H1 (cell line): Measurements from ENCODE around the gene BTBD9. TPM values are rescaled to one million over a fixed set of nuclear protein-coding genes. Genes with fewer than 3 reads are reported as not detected.
A peak's percentile ranks its signal among the peaks of the same experiment; 100 is the strongest.

Experiments used
- CTCF ChIA-PET: fragments of 300-600 bp; sonication (Branson Sonifier 250); formaldehyde crosslinking; loops from one replicate; lab custom pipeline; 2021; ENCODE audit not compliant: partially characterized antibody; lab: Charles Lee
- POLR2A ChIA-PET: fragments of 300-600 bp; sonication (Branson Sonifier 250); formaldehyde crosslinking; loops from one replicate; lab custom pipeline; 2021; ENCODE audit warnings: inconsistent platforms; ENCODE audit not compliant: partially characterized antibody; lab: Charles Lee
- DNase-seq, 2 experiments: peaks; one replicate each; pipeline versions ENCODE4 v3.0.0 to v3.0.0-alpha.2; 2010 to 2022; ENCODE audit warnings: low spot score in 2 of 2, low read depth in 1 of 2, mixed read lengths in 1 of 2
- FAIRE-seq: peaks from 2 replicates; lab custom pipeline; 2011; peaks lifted over from hg19 to GRCh38; lab: Jason Lieb, UNC
- H2AFZ ChIP-seq: 2 replicates; pipeline ENCODE4 v1.8.1; 2012; ENCODE audit warnings: low read length, inconsistent platforms
- H2AK5ac ChIP-seq: 2 replicates; pipeline ENCODE4 v1.6.1; 2013; ENCODE audit warnings: low read depth, low read length
- H2BK120ac ChIP-seq: replicated peaks from 2 replicates; pipeline ENCODE3; 2013; ENCODE audit warnings: low read depth, low read length, inconsistent platforms
- H2BK12ac ChIP-seq: 2 replicates; pipeline ENCODE4 v1.6.1; 2013; ENCODE audit warnings: low read depth, low read length
- H2BK15ac ChIP-seq: 2 replicates; pipeline ENCODE4 v1.6.1; 2013; ENCODE audit warnings: low read length
- H2BK20ac ChIP-seq: 2 replicates; pipeline ENCODE4 v1.6.1; 2013; ENCODE audit warnings: low read length
- H2BK5ac ChIP-seq: 2 replicates; pipeline ENCODE4 v1.6.1; 2013; ENCODE audit warnings: low read depth, low read length
- H3K14ac ChIP-seq: 2 replicates; pipeline ENCODE4 v1.6.1; 2013; ENCODE audit warnings: inconsistent platforms; ENCODE audit not compliant: insufficient read length
- H3K18ac ChIP-seq: 2 replicates; pipeline ENCODE4 v1.6.1; 2013; ENCODE audit warnings: low read length; ENCODE audit errors: extremely low read depth
- H3K23ac ChIP-seq: 2 replicates; pipeline ENCODE4 v1.6.1; 2013; ENCODE audit warnings: inconsistent platforms; ENCODE audit not compliant: insufficient read length
- H3K23me2 ChIP-seq: 2 replicates; pipeline ENCODE4 v1.6.1; 2013; ENCODE audit warnings: low read depth, low read length
- H3K27ac ChIP-seq: 2 replicates; pipeline ENCODE4 v1.6.1; 2011; ENCODE audit warnings: low read depth, low read length, inconsistent platforms
- H3K27me3 ChIP-seq, 4 experiments: replicated peaks in 1 of 4; 1 replicate in 1 of 4; 2 replicates in 3 of 4; pipeline versions ENCODE4 v1.6.1 to v1.8.1; 2011 to 2013; ENCODE audit warnings: low read length in 3 of 4, mild to moderate bottlenecking in 3 of 4, inconsistent platforms in 2 of 4, mixed read lengths in 2 of 4, moderate library complexity in 1 of 4; ENCODE audit not compliant: control insufficient read depth in 3 of 4, insufficient read depth in 3 of 4; ENCODE audit errors: extremely low read depth in 1 of 4
- H3K36me3 ChIP-seq, 4 experiments: 2 replicates each; pipeline versions ENCODE4 v1.6.1 to v1.8.1; 2011 to 2013; ENCODE audit warnings: mild to moderate bottlenecking in 4 of 4, low read length in 3 of 4, moderate library complexity in 2 of 4, control low read depth in 1 of 4, inconsistent platforms in 1 of 4; ENCODE audit not compliant: insufficient read depth in 4 of 4, control insufficient read depth in 2 of 4
- H3K4ac ChIP-seq: replicated peaks from 2 replicates; pipeline ENCODE3; 2013; ENCODE audit warnings: low read length, low read depth, mixed read lengths, inconsistent platforms; ENCODE audit not compliant: insufficient read length
- H3K4me1 ChIP-seq, 4 experiments: replicated peaks in 1 of 4; 1 replicate in 1 of 4; 2 replicates in 3 of 4; pipeline versions ENCODE4 v1.6.1 to v1.8.1; 2011 to 2013; ENCODE audit warnings: low read length in 3 of 4, inconsistent platforms in 2 of 4, mixed read lengths in 1 of 4; ENCODE audit not compliant: insufficient read depth in 4 of 4, control insufficient read depth in 3 of 4
- H3K4me2 ChIP-seq, 2 experiments: 2 replicates each; pipeline versions ENCODE4 v1.6.1 to v1.8.1; 2011 to 2013; ENCODE audit warnings: low read depth in 2 of 2, low read length in 2 of 2, control low read depth in 1 of 2, inconsistent platforms in 1 of 2, mild to moderate bottlenecking in 1 of 2; ENCODE audit not compliant: insufficient read depth in 1 of 2
- H3K4me3 ChIP-seq, 4 experiments: fragments of 200-600, 300-600 bp in 1 of 4; sonication (generic), shearing (Covaris generic), sonication (Bioruptor Twin) in 1 of 4; 2 replicates each; pipeline versions ENCODE4 v1.5.1 to v1.8.1; 2011 to 2016; ENCODE audit warnings: low read length in 4 of 4, low read depth in 3 of 4, control low read depth in 2 of 4, inconsistent platforms in 2 of 4, mild to moderate bottlenecking in 2 of 4, mixed read lengths in 1 of 4, moderate library complexity in 1 of 4; ENCODE audit not compliant: insufficient read depth in 2 of 4; ENCODE audit errors: extremely low read depth in 1 of 4
- H3K56ac ChIP-seq: replicated peaks from 2 replicates; pipeline ENCODE3; 2013; ENCODE audit warnings: low read depth, mild to moderate bottlenecking, mixed read lengths, low read length, inconsistent platforms; ENCODE audit not compliant: insufficient read length
- H3K79me1 ChIP-seq: 2 replicates; pipeline ENCODE4 v1.6.1; 2013; ENCODE audit warnings: low read depth, low read length, control low read depth
- H3K79me2 ChIP-seq, 2 experiments: 2 replicates each; pipeline versions ENCODE4 v1.6.1 to v1.8.1; 2012 to 2013; ENCODE audit warnings: low read length in 2 of 2, mild to moderate bottlenecking in 2 of 2, inconsistent platforms in 1 of 2; ENCODE audit not compliant: insufficient read depth in 2 of 2, control insufficient read depth in 1 of 2
- H3K9ac ChIP-seq, 4 experiments: replicated peaks in 1 of 4; 1 replicate in 1 of 4; 2 replicates in 3 of 4; pipeline versions ENCODE4 v1.6.1 to v1.8.1; 2011 to 2013; ENCODE audit warnings: low read depth in 3 of 4, low read length in 3 of 4, control low read depth in 2 of 4, mild to moderate bottlenecking in 2 of 4, moderate library complexity in 2 of 4, inconsistent platforms in 1 of 4; ENCODE audit errors: extremely low read depth in 1 of 4
- H3K9me3 ChIP-seq, 2 experiments: 2 replicates each; pipeline versions ENCODE4 v1.6.1 to v1.8.1; 2012 to 2013; ENCODE audit warnings: mild to moderate bottlenecking in 2 of 2, moderate library complexity in 2 of 2, control low read depth in 1 of 2, inconsistent platforms in 1 of 2, low read depth in 1 of 2, low read length in 1 of 2, mixed read lengths in 1 of 2; ENCODE audit not compliant: insufficient read depth in 2 of 2
- H4K20me1 ChIP-seq, 2 experiments: replicated peaks in 1 of 2; 2 replicates each; pipeline versions ENCODE3 to v1.8.1; 2011 to 2013; ENCODE audit warnings: inconsistent platforms in 2 of 2, low read length in 2 of 2, mild to moderate bottlenecking in 1 of 2; ENCODE audit not compliant: insufficient read depth in 2 of 2, control insufficient read depth in 1 of 2
- H4K5ac ChIP-seq: 2 replicates; pipeline ENCODE4 v1.6.1; 2013; ENCODE audit warnings: low read length, low read depth, mixed read lengths, inconsistent platforms; ENCODE audit not compliant: insufficient read length
- H4K8ac ChIP-seq: 2 replicates; pipeline ENCODE4 v1.8.0; 2013; ENCODE audit warnings: mild to moderate bottlenecking, moderate library complexity, low read length, inconsistent platforms; ENCODE audit not compliant: insufficient read depth; ENCODE audit errors: extremely low read depth
- H4K91ac ChIP-seq: replicated peaks from 2 replicates; pipeline ENCODE3; 2013; ENCODE audit warnings: low read length, mixed read lengths, inconsistent platforms; ENCODE audit not compliant: insufficient read length
- JUND ChIP-seq: IDR thresholded peaks from 2 replicates; pipeline ENCODE4 v1.6.1; 2011; ENCODE audit warnings: mild to moderate bottlenecking, improper control_type of control experiment, low read length
- NANOG ChIP-seq: IDR thresholded peaks from 2 replicates; pipeline ENCODE4 v1.6.1; 2011; ENCODE audit warnings: low read length, low read depth, mild to moderate bottlenecking, inconsistent platforms; ENCODE audit not compliant: insufficient read depth, poor library complexity, severe bottlenecking
- POLR2A ChIP-seq, 2 experiments: IDR thresholded peaks; 1 replicate in 1 of 2; 2 replicates in 1 of 2; pipeline ENCODE4 v1.6.1; 2011; ENCODE audit warnings: low read depth in 2 of 2, low read length in 2 of 2, mild to moderate bottlenecking in 2 of 2; ENCODE audit errors: control extremely low read depth in 1 of 2
- POU5F1 ChIP-seq: IDR thresholded peaks from 2 replicates; pipeline ENCODE4 v1.6.1; 2011; ENCODE audit warnings: low read depth, mild to moderate bottlenecking, low read length, moderate library complexity
- SAP30 ChIP-seq: fragments of 300-600 bp; sonication (generic); IDR thresholded peaks from 2 replicates; pipeline ENCODE4 v1.7.1; 2012; ENCODE audit warnings: low read length, moderate library complexity, mild to moderate bottlenecking, inconsistent platforms; ENCODE audit not compliant: insufficient read depth, insufficient replicate concordance
- TCF12 ChIP-seq: IDR thresholded peaks from 2 replicates; pipeline ENCODE4 v1.6.1; 2011; ENCODE audit warnings: low read depth, mild to moderate bottlenecking, low read length
- WGBS, 2 experiments: shearing (Covaris generic) in 1 of 2; methylation state at CpG; one replicate each; pipeline versions ENCODE4 v1.1.6 to v1.1.7; 2013 to 2015; ENCODE audit warnings: low lambda C conversion rate in 2 of 2, mixed read lengths in 2 of 2, inconsistent platforms in 1 of 2, low coverage in 1 of 2, missing lambda C conversion rate in 1 of 2; ENCODE audit not compliant: insufficient replicate concordance in 2 of 2, insufficient coverage in 1 of 2, insufficient read length in 1 of 2; ENCODE audit errors: extremely low coverage in 1 of 2, missing lambda C conversion rate in 1 of 2; 5-methylcytosine and 5-hydroxymethylcytosine counted together
- polyA plus RNA-seq, 7 experiments: library from polyadenylated mRNA; depleted of rRNA in 3 of 7; stranded (reverse) in 5 of 7; unstranded in 2 of 7; fragments of >200 nt in 5 of 7; fragments of 200-250 nt in 2 of 7; gene quantifications; 1 replicate in 5 of 7; 2 replicates in 1 of 7; 4 replicates in 1 of 7; pipeline versions ENCODE4 v1.2.1 to v1.2.3, GENCODE V29; 2011 to 2013; ENCODE audit warnings: missing spikeins in 2 of 7, mixed read lengths in 2 of 7
- total RNA-seq: library from RNA; stranded (reverse); fragmentation: NEBNext Ultra II Directional; extraction: Animal tissue kit (Norgen Biotek cat#: 25700); gene quantifications from 2 replicates; pipeline ENCODE4 v1.2.1, GENCODE V29; 2021
- TF ChIP-seq, protein P1 (sequence below), 3 experiments: IDR thresholded peaks; 1 replicate in 2 of 3; 2 replicates in 1 of 3; pipeline versions ENCODE4 v1.5.1 to v1.6.1; 2011; ENCODE audit warnings: low read length in 3 of 3, mild to moderate bottlenecking in 3 of 3, inconsistent platforms in 2 of 3, low read depth in 1 of 3, moderate library complexity in 1 of 3; ENCODE audit not compliant: insufficient read depth in 1 of 3; ENCODE audit errors: control extremely low read depth in 1 of 3

BTBD9 gene
- total and polyA plus RNA-seq, 2 of the 8 experiments (the other 6 are each of a cell fraction or from before 2014, with no cell fraction given): 0.92 to 4.1 TPM

- no peak overlapping the region for H3K9ac ChIP-seq
- H3K9me3 ChIP-seq: no peaks in the 10 kb centered on the region
- no peak for FAIRE-seq
- H2AK5ac ChIP-seq: no peak overlapping the region
- H4K8ac ChIP-seq: no peak overlapping the region
- no peak overlapping the region for H3K4ac ChIP-seq
- 97% methylated on average over 2 of the region's 2 CpGs; no CpG with 5 or more reads in 1 of the 2 experiments for WGBS, 2 experiments
- CTCF ChIA-PET: interaction anchor here (1.5 kb wide), 1 partner anchor 64 kb away, joined by 3 read pairs; no protein-coding TSS in a partner anchor
- no peak overlapping the region for H3K18ac ChIP-seq
- no peaks in the 10 kb centered on the region for H3K36me3 ChIP-seq
- H3K56ac ChIP-seq: no peak overlapping the region
- H4K20me1 ChIP-seq: no peaks in the 10 kb centered on the region
- POLR2A ChIA-PET: no interaction called here
- H3K23ac ChIP-seq: no peak overlapping the region
- H3K79me2 ChIP-seq: no peaks in the 10 kb centered on the region
- H3K4me3 ChIP-seq: no peak overlapping the region
- no peak overlapping the region; the same call in 1 of the 2 replicates for H2BK12ac ChIP-seq
- no peak overlapping the region for H2AFZ ChIP-seq
- TF ChIP-seq, protein P1, sequence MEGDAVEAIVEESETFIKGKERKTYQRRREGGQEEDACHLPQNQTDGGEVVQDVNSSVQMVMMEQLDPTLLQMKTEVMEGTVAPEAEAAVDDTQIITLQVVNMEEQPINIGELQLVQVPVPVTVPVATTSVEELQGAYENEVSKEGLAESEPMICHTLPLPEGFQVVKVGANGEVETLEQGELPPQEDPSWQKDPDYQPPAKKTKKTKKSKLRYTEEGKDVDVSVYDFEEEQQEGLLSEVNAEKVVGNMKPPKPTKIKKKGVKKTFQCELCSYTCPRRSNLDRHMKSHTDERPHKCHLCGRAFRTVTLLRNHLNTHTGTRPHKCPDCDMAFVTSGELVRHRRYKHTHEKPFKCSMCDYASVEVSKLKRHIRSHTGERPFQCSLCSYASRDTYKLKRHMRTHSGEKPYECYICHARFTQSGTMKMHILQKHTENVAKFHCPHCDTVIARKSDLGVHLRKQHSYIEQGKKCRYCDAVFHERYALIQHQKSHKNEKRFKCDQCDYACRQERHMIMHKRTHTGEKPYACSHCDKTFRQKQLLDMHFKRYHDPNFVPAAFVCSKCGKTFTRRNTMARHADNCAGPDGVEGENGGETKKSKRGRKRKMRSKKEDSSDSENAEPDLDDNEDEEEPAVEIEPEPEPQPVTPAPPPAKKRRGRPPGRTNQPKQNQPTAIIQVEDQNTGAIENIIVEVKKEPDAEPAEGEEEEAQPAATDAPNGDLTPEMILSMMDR (IDR thresholded peaks at IDR 0.05; ENCODE audit: control extremely low read depth in 1 of 3, insufficient read depth in 1 of 3, low read depth in 1 of 3, low read length in 3 of 3): no peak
- no peak for TF ChIP-seq NANOG
- TF ChIP-seq SAP30: no peak
- TF ChIP-seq POLR2A (IDR thresholded peaks at IDR 0.05; ENCODE audit: control extremely low read depth in 1 of 2, low read depth in 2 of 2, low read length in 2 of 2): no peak
- TF ChIP-seq JUND: no peak
- no peak for TF ChIP-seq POU5F1
- no peak for TF ChIP-seq TCF12
- H3K14ac ChIP-seq: no peak overlapping the region
- no peak overlapping the region; the same call in 1 of the 2 replicates for H2BK5ac ChIP-seq
- H4K5ac ChIP-seq: no peak overlapping the region
- no peak overlapping the region for H3K27ac ChIP-seq
- H2BK120ac ChIP-seq: no peak overlapping the region
- no peaks in the 10 kb centered on the region for H3K79me1 ChIP-seq
- H2BK15ac ChIP-seq: no peak overlapping the region
- peaks cover 2 to 15% (median 8%) of the 10 kb centered on the region in 4 experiments for H3K4me1 ChIP-seq
- peak overlapping the region; percentile 34 for H4K91ac ChIP-seq
- no peak overlapping the region for H3K4me2 ChIP-seq
- no peaks in the 10 kb centered on the region; a peak in 1 of 7 replicates for H3K27me3 ChIP-seq
- DNase-seq: no peak
- no peaks in the 10 kb centered on the region; the same call in 1 of the 2 replicates for H3K23me2 ChIP-seq
- H2BK20ac ChIP-seq: 0 out of 2 replicates have a peak overlapping the region, but pooled peaks have one; percentile 63
Measured at GRCh38 chr6:38214159-38214558, 425.6 kb downstream of the BTBD9 start.
